Measurements from ENCODE around the gene LCN1.

GRCh38 chr9:135484460-135485277, 36.6 kb upstream of the LCN1 start:
- no peak for TF ChIP-seq CTCF (IDR thresholded peaks at IDR 0.05; ENCODE audit: extremely low read depth in 1 of 2, insufficient read depth in 1 of 2, low read depth in 1 of 2, low read length in 2 of 2)
- no peak for TF ChIP-seq POLR2AphosphoS5 (IDR thresholded peaks at IDR 0.05; ENCODE audit: insufficient read depth, low read depth, low read length)
- TF ChIP-seq POLR2A (IDR thresholded peaks at IDR 0.05; ENCODE audit: low read depth, low read length): no peak
- TF ChIP-seq EZH2 (IDR thresholded peaks at IDR 0.05; ENCODE audit: borderline replicate concordance, low read depth, low read length, severe bottlenecking): no peak
- TF ChIP-seq MAX (IDR thresholded peaks at IDR 0.05; ENCODE audit: insufficient read depth, insufficient read length): no peak
- TF ChIP-seq JUN (IDR thresholded peaks at IDR 0.05; ENCODE audit: borderline replicate concordance, insufficient read depth, insufficient read length, low read depth): no peak
- no peak for TF ChIP-seq GATA2 (IDR thresholded peaks at IDR 0.05; ENCODE audit: insufficient read depth, insufficient read length, low read depth, low read length)
- no peak for TF ChIP-seq FOS (IDR thresholded peaks at IDR 0.05; ENCODE audit: borderline replicate concordance, insufficient read depth, low read length)
- no peak for TF ChIP-seq MYC (IDR thresholded peaks at IDR 0.05; ENCODE audit: low read depth, low read length)
